ENCODE data around the gene SMIM38. TPM values are rescaled to one million over a fixed set of nuclear protein-coding genes. Genes with fewer than 3 reads are reported as not detected.

The SMIM38 gene
- total and polyA plus RNA-seq, 5 donors from 2014 or later = 0.07 to 1.3 (median 0.11) TPM; not detected in 2

GRCh38 chr11:69192301-69192721 lies 36.6 kb downstream of the SMIM38 start:
- Histone ChIP-seq H3K4me1 (ENCODE audit: control insufficient read depth, insufficient read depth, low read length, poor library complexity, severe bottlenecking) (no peaks in the 10 kb centered on the region), H3K4me3 (ENCODE audit: low read depth, low read length) (no peak overlapping the region), H3K36me3 (ENCODE audit: control insufficient read depth, insufficient read depth, low read length) (no peaks in the 10 kb centered on the region), H3K27me3 (ENCODE audit: control insufficient read depth, insufficient read depth, low read length) (no peaks in the 10 kb centered on the region), H3K9me3 (ENCODE audit: control insufficient read depth in 2 of 2, low read length in 2 of 2) (peaks cover 0 to 9% of the 10 kb centered on the region in 2 experiments), H3K27ac (ENCODE audit: insufficient read depth, low read length, poor library complexity, severe bottlenecking) (no peak overlapping the region)
- Mint-ChIP-seq H3K27me3 (no peaks in the 10 kb centered on the region), H3K9me3 (peaks cover 0 to 16% (median 9%) of the 10 kb centered on the region in 7 donors), H3K4me3 (peak overlapping the region in 2 of 4 donors; percentile 31 to 38), H3K4me1 (peaks cover 0 to 4% (median 0%) of the 10 kb centered on the region in 4 donors), H3K36me3 (peaks cover 10% of the 10 kb centered on the region), H3K27ac (peak overlapping the region in 2 of 3 donors; percentile 69 to 93)
- DNase-seq (peak in 1 of 3 donors; percentile 10), ATAC-seq (ENCODE audit: low read depth in 2 of 2) (no peak)

- peaks cover 0 to 6% of the 10 kb centered on the region in 2 experiments for H3K9me3 ChIP-seq (ENCODE audit: control insufficient read depth in 2 of 2, low read length in 2 of 2)
- Mint-ChIP-seq H3K4me1 (peaks cover 0 to 4% (median 0%) of the 10 kb centered on the region in 4 donors), H3K36me3 (peaks cover 10% of the 10 kb centered on the region), H3K27ac (peak overlapping the region in 1 of 3 donors; percentile 93), H3K9me3 (peaks cover 0 to 16% (median 6%) of the 10 kb centered on the region in 7 donors), H3K27me3 (no peaks in the 10 kb centered on the region), H3K4me3 (no peak overlapping the region)
- no peak overlapping the region for H3K27ac ChIP-seq (ENCODE audit: insufficient read depth, low read length, poor library complexity, severe bottlenecking)
- ATAC-seq (ENCODE audit: low read depth in 2 of 2) (no peak), DNase-seq (no peak)
- no peak overlapping the region for H3K4me3 ChIP-seq (ENCODE audit: low read depth, low read length)
- no peaks in the 10 kb centered on the region for H3K27me3 ChIP-seq (ENCODE audit: control insufficient read depth, insufficient read depth, low read length)
- no peaks in the 10 kb centered on the region for H3K4me1 ChIP-seq (ENCODE audit: control insufficient read depth, insufficient read depth, low read length, poor library complexity, severe bottlenecking)
- H3K36me3 ChIP-seq (ENCODE audit: control insufficient read depth, insufficient read depth, low read length) = no peaks in the 10 kb centered on the region
These were observed 37.4 kb downstream of the SMIM38 start for GRCh38 chr11:69193151-69193550.

- H3K27ac ChIP-seq (ENCODE audit: insufficient read depth, low read length, poor library complexity, severe bottlenecking) = no peak overlapping the region
- H3K36me3 ChIP-seq (ENCODE audit: control insufficient read depth, insufficient read depth, low read length) = no peaks in the 10 kb centered on the region
- Mint-ChIP-seq H3K27ac (no peak overlapping the region), H3K36me3 (peaks cover 10% of the 10 kb centered on the region), H3K9me3 (peaks cover 0 to 16% (median 6%) of the 10 kb centered on the region in 7 donors), H3K27me3 (no peaks in the 10 kb centered on the region), H3K4me1 (peaks cover 0 to 4% (median 0%) of the 10 kb centered on the region in 4 donors), H3K4me3 (no peak overlapping the region)
- DNase-seq (no peak), ATAC-seq (ENCODE audit: low read depth in 2 of 2) (no peak)
- no peak overlapping the region for H3K4me3 ChIP-seq (ENCODE audit: low read depth, low read length)
- no peaks in the 10 kb centered on the region for H3K4me1 ChIP-seq (ENCODE audit: control insufficient read depth, insufficient read depth, low read length, poor library complexity, severe bottlenecking)
- H3K9me3 ChIP-seq (ENCODE audit: control insufficient read depth in 2 of 2, low read length in 2 of 2) = peaks cover 0 to 1% of the 10 kb centered on the region in 2 experiments
- no peaks in the 10 kb centered on the region for H3K27me3 ChIP-seq (ENCODE audit: control insufficient read depth, insufficient read depth, low read length)
These were observed 37.9 kb downstream of the SMIM38 start for GRCh38 chr11:69193629-69194028.

- H3K9me3 Mint-ChIP-seq = peaks cover 0 to 10% (median 3%) of the 10 kb centered on the region in 7 donors
- H3K4me3 Mint-ChIP-seq = no peak overlapping the region
These were observed 38.7 kb downstream of the SMIM38 start for GRCh38 chr11:69194396-69194795.

GRCh38 chr11:69194956-69195355 lies 39.2 kb downstream of the SMIM38 start:
- Mint-ChIP-seq H3K4me1 (peaks cover 0 to 4% (median 0%) of the 10 kb centered on the region in 4 donors), H3K27ac (no peak overlapping the region), H3K36me3 (peaks cover 5% of the 10 kb centered on the region), H3K27me3 (no peaks in the 10 kb centered on the region), H3K9me3 (peaks cover 0 to 10% (median 3%) of the 10 kb centered on the region in 7 donors), H3K4me3 (no peak overlapping the region)
- Histone ChIP-seq H3K27ac (ENCODE audit: insufficient read depth, low read length, poor library complexity, severe bottlenecking) (no peak overlapping the region), H3K36me3 (ENCODE audit: control insufficient read depth, insufficient read depth, low read length) (no peaks in the 10 kb centered on the region), H3K4me3 (ENCODE audit: low read depth, low read length) (no peak overlapping the region), H3K27me3 (ENCODE audit: control insufficient read depth, insufficient read depth, low read length) (no peaks in the 10 kb centered on the region), H3K9me3 (ENCODE audit: control insufficient read depth in 2 of 2, low read length in 2 of 2) (no peaks in the 10 kb centered on the region), H3K4me1 (ENCODE audit: control insufficient read depth, insufficient read depth, low read length, poor library complexity, severe bottlenecking) (no peaks in the 10 kb centered on the region)
- no peak for DNase-seq
- ATAC-seq (ENCODE audit: low read depth in 2 of 2) = no peak

More at GRCh38 chr11:69194396-69194795, 38.7 kb downstream of the SMIM38 start:
- Mint-ChIP-seq H3K27ac (no peak overlapping the region), H3K36me3 (peaks cover 5% of the 10 kb centered on the region), H3K27me3 (no peaks in the 10 kb centered on the region), H3K4me1 (peaks cover 0 to 4% (median 0%) of the 10 kb centered on the region in 4 donors)
- ATAC-seq (ENCODE audit: low read depth in 2 of 2) (no peak), DNase-seq (no peak)
- no peaks in the 10 kb centered on the region for H3K9me3 ChIP-seq (ENCODE audit: control insufficient read depth in 2 of 2, low read length in 2 of 2)
- no peaks in the 10 kb centered on the region for H3K36me3 ChIP-seq (ENCODE audit: control insufficient read depth, insufficient read depth, low read length)
- H3K27ac ChIP-seq (ENCODE audit: insufficient read depth, low read length, poor library complexity, severe bottlenecking) = no peak overlapping the region
- no peak overlapping the region for H3K4me3 ChIP-seq (ENCODE audit: low read depth, low read length)
- H3K27me3 ChIP-seq (ENCODE audit: control insufficient read depth, insufficient read depth, low read length) = no peaks in the 10 kb centered on the region
- no peaks in the 10 kb centered on the region for H3K4me1 ChIP-seq (ENCODE audit: control insufficient read depth, insufficient read depth, low read length, poor library complexity, severe bottlenecking)

GRCh38 chr11:69195824-69196782 lies 40.4 kb downstream of the SMIM38 start:
- no peaks in the 10 kb centered on the region for H3K4me1 ChIP-seq (ENCODE audit: control insufficient read depth, insufficient read depth, low read length, poor library complexity, severe bottlenecking)
- no peaks in the 10 kb centered on the region for H3K36me3 ChIP-seq (ENCODE audit: control insufficient read depth, insufficient read depth, low read length)
- Mint-ChIP-seq H3K36me3 (peaks cover 5% of the 10 kb centered on the region), H3K4me3 (no peak overlapping the region), H3K9me3 (peaks cover 0 to 10% (median 3%) of the 10 kb centered on the region in 7 donors), H3K27ac (no peak overlapping the region), H3K27me3 (no peaks in the 10 kb centered on the region), H3K4me1 (peaks cover 0 to 4% (median 0%) of the 10 kb centered on the region in 4 donors)
- H3K27me3 ChIP-seq (ENCODE audit: control insufficient read depth, insufficient read depth, low read length) = no peaks in the 10 kb centered on the region
- no peaks in the 10 kb centered on the region for H3K9me3 ChIP-seq (ENCODE audit: control insufficient read depth in 2 of 2, low read length in 2 of 2)
- no peak for DNase-seq
- ATAC-seq (ENCODE audit: low read depth in 2 of 2) = no peak
- no peak overlapping the region for H3K27ac ChIP-seq (ENCODE audit: insufficient read depth, low read length, poor library complexity, severe bottlenecking)
- H3K4me3 ChIP-seq (ENCODE audit: low read depth, low read length) = no peak overlapping the region

GRCh38 chr11:69196783-69197169 lies 41.0 kb downstream of the SMIM38 start:
- peaks cover 0 to 4% (median 0%) of the 10 kb centered on the region in 4 donors for H3K4me1 Mint-ChIP-seq
- no peaks in the 10 kb centered on the region for H3K27me3 ChIP-seq (ENCODE audit: control insufficient read depth, insufficient read depth, low read length)
- ATAC-seq (ENCODE audit: low read depth in 2 of 2) = no peak

More at GRCh38 chr11:69196783-69197169, 41.0 kb downstream of the SMIM38 start:
- H3K27me3 Mint-ChIP-seq = no peaks in the 10 kb centered on the region
- peaks cover 0 to 10% (median 3%) of the 10 kb centered on the region in 7 donors for H3K9me3 Mint-ChIP-seq
- DNase-seq = no peak
- no peak overlapping the region for H3K4me3 ChIP-seq (ENCODE audit: low read depth, low read length)
- no peak overlapping the region for H3K4me3 Mint-ChIP-seq
- no peaks in the 10 kb centered on the region for H3K36me3 ChIP-seq (ENCODE audit: control insufficient read depth, insufficient read depth, low read length)
- H3K27ac Mint-ChIP-seq = no peak overlapping the region
- no peak overlapping the region for H3K27ac ChIP-seq (ENCODE audit: insufficient read depth, low read length, poor library complexity, severe bottlenecking)
- H3K9me3 ChIP-seq (ENCODE audit: control insufficient read depth in 2 of 2, low read length in 2 of 2) = no peaks in the 10 kb centered on the region
- H3K4me1 ChIP-seq (ENCODE audit: control insufficient read depth, insufficient read depth, low read length, poor library complexity, severe bottlenecking) = no peaks in the 10 kb centered on the region
- H3K36me3 Mint-ChIP-seq = peaks cover 5% of the 10 kb centered on the region
